Measurements from ENCODE around the gene KCNA3. TPM values are rescaled to one million over a fixed set of nuclear protein-coding genes. Genes with fewer than 3 reads are reported as not detected.

The KCNA3 gene
- total RNA-seq, 1 donor from 2014 or later: 38.1 TPM

DNA sequence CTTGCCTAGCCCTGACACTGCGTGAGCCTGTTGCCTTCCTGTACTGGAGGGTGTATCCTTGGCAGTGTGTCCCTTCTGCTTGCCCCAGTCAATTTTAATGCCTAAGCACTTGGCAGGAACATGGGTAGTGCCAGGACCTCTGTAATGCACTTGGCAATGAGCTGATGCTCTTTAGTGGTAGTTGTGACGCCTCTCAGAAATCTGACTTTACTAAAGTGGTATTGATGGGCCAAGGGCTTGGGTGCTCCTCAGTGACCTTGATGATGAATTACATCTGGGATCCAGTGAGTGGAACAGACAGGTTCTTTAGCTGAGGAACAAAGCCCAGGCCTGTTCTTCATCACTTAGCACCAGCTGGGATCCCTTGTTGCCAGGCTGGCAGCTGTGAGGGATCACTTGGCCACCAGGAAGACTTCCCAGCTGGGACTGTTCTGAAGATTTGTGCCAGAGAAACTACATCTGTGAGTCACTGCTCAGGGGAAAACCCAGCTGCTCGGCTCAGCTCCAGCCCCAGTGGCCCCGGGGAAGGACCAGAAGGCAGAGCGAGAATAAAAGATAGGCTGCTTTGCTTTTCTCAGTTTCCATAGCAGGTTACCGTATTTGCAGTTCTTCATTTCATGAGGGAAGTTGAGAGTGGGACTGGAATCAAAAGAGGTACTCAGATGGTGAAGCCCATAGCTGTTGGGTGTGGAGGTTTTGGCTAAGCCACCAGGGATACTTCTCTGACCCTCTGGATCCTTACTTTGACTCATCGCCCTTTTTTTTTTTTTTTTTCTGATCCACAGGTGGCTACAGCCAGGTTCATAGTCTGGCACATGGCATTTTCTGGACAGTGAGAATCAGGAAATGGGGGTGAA is 40.1 kb downstream of the KCNA3 start:
- intact Hi-C loops (cut with micrococcal nuclease): loop anchor here (1.0 to 10.0 kb wide), 2 partner anchors 38 to 300 kb away; partner anchors contain the start of gene RBM15
- Mint-ChIP-seq H3K4me3 (peak overlapping the region; percentile 76), H3K4me1 (ENCODE audit: low read depth) (peaks cover 65% of the 10 kb centered on the region), H3K36me3 (ENCODE audit: low read depth) (peaks cover 9% of the 10 kb centered on the region), H3K9me3 (no peaks in the 10 kb centered on the region), H3K27ac (peak overlapping the region; percentile 94), H3K27me3 (ENCODE audit: insufficient read depth) (no peaks in the 10 kb centered on the region)
- DNase-seq (ENCODE audit: low spot score): peak; percentile 71

DNA sequence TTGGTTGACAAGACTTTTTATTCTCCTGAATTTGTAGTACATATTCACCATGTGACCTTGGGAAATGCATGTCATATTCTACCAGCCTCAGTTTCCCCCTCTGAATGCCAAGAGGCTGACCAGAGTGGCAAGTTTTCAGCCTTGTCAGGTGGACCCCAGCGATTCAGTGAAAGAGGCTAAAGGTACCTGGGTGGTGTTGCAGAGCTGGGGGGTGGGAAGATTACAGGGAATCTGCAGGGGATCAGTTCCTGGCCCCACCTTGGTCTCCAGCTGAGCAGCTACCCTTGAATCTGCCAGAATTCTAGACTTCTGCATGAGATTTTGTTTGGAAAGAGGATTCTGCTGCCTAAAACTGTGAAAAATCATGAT is 40.7 kb downstream of the KCNA3 start:
- no peak for DNase-seq (ENCODE audit: low spot score)
- Mint-ChIP-seq H3K27ac (peak overlapping the region; percentile 94), H3K9me3 (no peaks in the 10 kb centered on the region), H3K4me3 (peak overlapping the region; percentile 76), H3K4me1 (ENCODE audit: low read depth) (peaks cover 64% of the 10 kb centered on the region), H3K36me3 (ENCODE audit: low read depth) (peaks cover 8% of the 10 kb centered on the region), H3K27me3 (ENCODE audit: insufficient read depth) (no peaks in the 10 kb centered on the region)
- intact Hi-C loops (cut with micrococcal nuclease): loop anchor here (10.0 kb wide), 1 partner anchor 299 kb away; the partner anchor contains the start of gene RBM15

DNA sequence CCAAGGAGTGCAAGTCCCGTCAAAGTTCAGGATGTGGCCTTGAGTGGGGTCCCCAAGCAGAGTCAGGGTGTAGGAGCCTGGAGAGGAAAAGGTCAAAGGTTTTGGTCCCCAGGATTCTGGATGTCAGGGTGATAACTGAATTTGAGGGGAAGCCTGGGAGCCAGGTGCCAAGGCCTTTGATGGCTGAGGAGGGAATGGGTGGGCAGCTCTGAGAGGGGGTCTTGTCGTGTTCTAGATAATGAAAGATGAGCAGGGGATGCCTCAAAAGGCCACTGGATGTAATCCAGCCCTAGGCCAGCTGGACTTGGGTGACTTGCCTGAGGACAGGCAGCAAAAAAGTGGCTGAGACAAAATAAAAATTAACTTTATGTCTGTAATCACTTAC is 41.1 kb downstream of the KCNA3 start:
- H3K4me1 Mint-ChIP-seq (ENCODE audit: low read depth): peaks cover 64% of the 10 kb centered on the region
- no peaks in the 10 kb centered on the region for H3K9me3 Mint-ChIP-seq
- no peaks in the 10 kb centered on the region for H3K27me3 Mint-ChIP-seq (ENCODE audit: insufficient read depth)
- DNase-seq (ENCODE audit: low spot score): no peak
- peak overlapping the region; percentile 94 for H3K27ac Mint-ChIP-seq
- peaks cover 7% of the 10 kb centered on the region for H3K36me3 Mint-ChIP-seq (ENCODE audit: low read depth)
- intact Hi-C loops (cut with micrococcal nuclease): loop anchor here (10.0 kb wide), 1 partner anchor 299 kb away; the partner anchor contains the start of gene RBM15
- H3K4me3 Mint-ChIP-seq: peak overlapping the region; percentile 76

- peaks cover 9% of the 10 kb centered on the region for H3K36me3 Mint-ChIP-seq (ENCODE audit: low read depth)
- peaks cover 65% of the 10 kb centered on the region for H3K4me1 Mint-ChIP-seq (ENCODE audit: low read depth)
- H3K4me3 Mint-ChIP-seq: no peak overlapping the region
- no peak for DNase-seq (ENCODE audit: low spot score)
- H3K27ac Mint-ChIP-seq: no peak overlapping the region
- peaks cover 3% of the 10 kb centered on the region for H3K9me3 Mint-ChIP-seq
- intact Hi-C loops (cut with micrococcal nuclease): loop anchor here (1.0 to 10.0 kb wide), 6 partner anchors 13 to 297 kb away; partner anchors contain the start of gene RBM15
- no peaks in the 10 kb centered on the region for H3K27me3 Mint-ChIP-seq (ENCODE audit: insufficient read depth)
These were observed 42.7 kb downstream of the KCNA3 start for GRCh38 chr1:110631836-110632620.

GRCh38 chr1:110630839-110631663 is 43.7 kb downstream of the KCNA3 start:
- H3K4me3 Mint-ChIP-seq: no peak overlapping the region
- DNase-seq (ENCODE audit: low spot score): peak; percentile 84
- H3K36me3 Mint-ChIP-seq (ENCODE audit: low read depth): peaks cover 16% of the 10 kb centered on the region
- intact Hi-C loops (cut with micrococcal nuclease): loop anchor here (1.0 to 10.0 kb wide), 7 partner anchors 12 to 296 kb away; partner anchors contain the start of gene RBM15
- H3K9me3 Mint-ChIP-seq: peaks cover 3% of the 10 kb centered on the region
- H3K4me1 Mint-ChIP-seq (ENCODE audit: low read depth): peaks cover 67% of the 10 kb centered on the region
- no peak overlapping the region for H3K27ac Mint-ChIP-seq
- H3K27me3 Mint-ChIP-seq (ENCODE audit: insufficient read depth): no peaks in the 10 kb centered on the region

DNA sequence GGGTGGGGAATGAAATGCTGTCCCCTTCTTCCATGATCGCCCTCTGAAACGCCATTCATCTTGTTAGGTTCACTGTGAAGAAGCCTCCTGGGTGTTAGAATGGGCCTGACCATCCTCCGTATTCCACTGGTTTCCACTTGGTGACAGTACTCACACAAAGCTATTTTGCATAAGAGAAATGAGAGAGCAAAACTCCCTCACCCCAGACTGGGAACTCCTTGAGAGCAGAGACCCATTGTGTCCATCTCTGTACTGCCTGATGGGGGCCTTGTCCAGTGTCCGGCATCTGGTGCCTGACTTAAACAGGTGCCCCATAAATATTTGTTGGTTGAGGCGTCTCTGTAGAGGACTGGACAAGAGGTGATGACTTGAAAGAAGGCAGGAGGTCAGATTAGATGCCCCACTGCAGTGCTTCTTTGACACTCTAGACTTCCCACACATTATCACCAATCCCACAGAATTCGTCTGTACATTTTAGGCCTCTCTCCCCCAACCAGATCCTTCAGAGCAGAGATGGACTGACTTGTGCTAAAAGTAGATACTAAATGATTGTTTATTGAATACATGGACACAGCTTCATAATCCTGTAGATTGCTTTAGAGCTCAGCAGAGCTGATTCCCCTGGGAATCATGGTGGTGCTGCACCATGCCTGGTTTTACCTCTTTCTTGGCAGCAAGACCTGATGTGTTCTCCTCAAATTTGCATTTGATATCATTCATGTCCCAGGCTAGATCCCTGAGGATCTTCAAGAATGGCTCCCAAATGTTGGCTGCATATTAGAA is 46.2 kb downstream of the KCNA3 start:
- H3K9me3 Mint-ChIP-seq: peaks cover 9% of the 10 kb centered on the region
- peak overlapping the region; percentile 13 for H3K4me3 Mint-ChIP-seq
- H3K4me1 Mint-ChIP-seq (ENCODE audit: low read depth): peaks cover 62% of the 10 kb centered on the region
- H3K27me3 Mint-ChIP-seq (ENCODE audit: insufficient read depth): no peaks in the 10 kb centered on the region
- intact Hi-C loops (cut with micrococcal nuclease): no loop called here
- peak overlapping the region; percentile 67 for H3K27ac Mint-ChIP-seq
- DNase-seq (ENCODE audit: low spot score): no peak
- H3K36me3 Mint-ChIP-seq (ENCODE audit: low read depth): peaks cover 26% of the 10 kb centered on the region

- Mint-ChIP-seq H3K27ac (peak overlapping the region; percentile 67), H3K9me3 (peaks cover 11% of the 10 kb centered on the region), H3K36me3 (ENCODE audit: low read depth) (peaks cover 33% of the 10 kb centered on the region), H3K27me3 (ENCODE audit: insufficient read depth) (no peaks in the 10 kb centered on the region), H3K4me1 (ENCODE audit: low read depth) (peaks cover 55% of the 10 kb centered on the region), H3K4me3 (no peak overlapping the region)
- intact Hi-C loops (cut with micrococcal nuclease): no loop called here
- DNase-seq (ENCODE audit: low spot score): no peak
These were observed 47.0 kb downstream of the KCNA3 start for GRCh38 chr1:110627764-110628163.

GRCh38 chr1:110626889-110627288 is 47.9 kb downstream of the KCNA3 start:
- Mint-ChIP-seq H3K27ac (peak overlapping the region; percentile 57), H3K9me3 (peaks cover 11% of the 10 kb centered on the region), H3K36me3 (ENCODE audit: low read depth) (peaks cover 33% of the 10 kb centered on the region), H3K4me3 (peak overlapping the region; percentile 13), H3K4me1 (ENCODE audit: low read depth) (peaks cover 55% of the 10 kb centered on the region), H3K27me3 (ENCODE audit: insufficient read depth) (no peaks in the 10 kb centered on the region)
- intact Hi-C loops (cut with micrococcal nuclease): no loop called here
- no peak for DNase-seq (ENCODE audit: low spot score)

Other genes with a start within 250 kb of the KCNA3 start
- gene PROK1, start 223.8 kb downstream of the KCNA3 start, total RNA-seq: not detected in 2 replicates
- gene KCNA10, start 155.8 kb downstream of the KCNA3 start, total RNA-seq: not detected in 2 replicates
- 1.1 and 1.7 TPM in 2 replicates for gene KCNA2, start 68.6 kb downstream of the KCNA3 start, total RNA-seq
- 201 and 204 TPM in 2 replicates for gene CD53, start 198.2 kb upstream of the KCNA3 start, total RNA-seq

Measured in activated T-helper 1 cell treated with anti-CD3 and anti-CD28 coated beads, Interleukin-12 subunit alpha, Interleukin-12 subunit beta, Interleukin-2, Interleukin-4 antibody, amounts not matched to agents 30 ng/mL and 10 ng/mL and 1 ng/mL, durations not matched to agents 14 hours and 24 hours and 36 hours (primary cell).